ENCODE data around the gene THRB.

- no peak for TF ChIP-seq CTCF (IDR thresholded peaks at IDR 0.05; ENCODE audit: extremely low read depth in 1 of 2, insufficient read depth in 1 of 2, low read depth in 1 of 2, low read length in 2 of 2)
- TF ChIP-seq GATA2 (IDR thresholded peaks at IDR 0.05; ENCODE audit: insufficient read depth, insufficient read length, low read depth, low read length) = no peak
- TF ChIP-seq POLR2AphosphoS5 (IDR thresholded peaks at IDR 0.05; ENCODE audit: insufficient read depth, low read depth, low read length) = no peak
- no peak for TF ChIP-seq EZH2 (IDR thresholded peaks at IDR 0.05; ENCODE audit: borderline replicate concordance, low read depth, low read length, severe bottlenecking)
- no peak for TF ChIP-seq POLR2A (IDR thresholded peaks at IDR 0.05; ENCODE audit: low read depth, low read length)
Observed at GRCh38 chr3:24137958-24138875, 356.4 kb downstream of the THRB start.

Data from endothelial cell of umbilical vein (primary cell).